GM18868 (cell line): Measurements from ENCODE around the gene AMPD3.

Source experiments
- ATAC-seq: cut with Tn5 transposase; IDR thresholded peaks from one replicate; pipeline ENCODE4 v1.9.1; 2021; ENCODE audit warnings: mild to moderate bottlenecking, moderate library complexity; ENCODE audit not compliant: unreplicated experiment

The AMPD3 gene

GRCh38 chr11:10486161-10486840 is 31.2 kb downstream of the AMPD3 start:
- ATAC-seq: no peak

- no peak for ATAC-seq
These were observed 32.1 kb downstream of the AMPD3 start for GRCh38 chr11:10487002-10487647.

GRCh38 chr11:10488121-10488933 is 33.3 kb downstream of the AMPD3 start:
- ATAC-seq: peak; percentile 31

- ATAC-seq: peak; percentile 87
These were observed 34.0 kb downstream of the AMPD3 start for GRCh38 chr11:10488934-10489691.

- no peak for ATAC-seq
These were observed 35.0 kb downstream of the AMPD3 start for GRCh38 chr11:10490032-10490397.

- ATAC-seq: no peak
These were observed 35.6 kb downstream of the AMPD3 start for GRCh38 chr11:10490398-10491241.

GRCh38 chr11:10492084-10492483 is 37.0 kb downstream of the AMPD3 start:
- ATAC-seq: no peak

- ATAC-seq: no peak
These were observed 38.1 kb downstream of the AMPD3 start for GRCh38 chr11:10493041-10493663.

GRCh38 chr11:10494636-10495463 is 39.8 kb downstream of the AMPD3 start:
- ATAC-seq: no peak

GRCh38 chr11:10495464-10495786 is 40.4 kb downstream of the AMPD3 start:
- ATAC-seq: no peak

GRCh38 chr11:10496296-10496936 is 41.4 kb downstream of the AMPD3 start:
- ATAC-seq: no peak

- ATAC-seq: no peak
These were observed 42.4 kb downstream of the AMPD3 start for GRCh38 chr11:10497371-10498021.

GRCh38 chr11:10498022-10498400 is 42.9 kb downstream of the AMPD3 start:
- no peak for ATAC-seq

- no peak for ATAC-seq
These were observed 43.6 kb downstream of the AMPD3 start for GRCh38 chr11:10498426-10499250.

GRCh38 chr11:10499452-10499851 is 44.4 kb downstream of the AMPD3 start:
- ATAC-seq: no peak

GRCh38 chr11:10499874-10500601 is 45.0 kb downstream of the AMPD3 start:
- no peak for ATAC-seq
